ENCODE results near the gene EFNA5. TPM values are rescaled to one million over a fixed set of nuclear protein-coding genes. Genes with fewer than 3 reads are reported as not detected.

Gene EFNA5
- total RNA-seq, 4 donors from 2014 or later, result 1.2 to 22.7 (median 9.4) TPM

GRCh38 chr5:107467137-107467932 is 203.4 kb downstream of the EFNA5 start:
- H3K4me3 ChIP-seq, result no peak overlapping the region
- no peaks in the 10 kb centered on the region for H3K9me3 ChIP-seq
- intact Hi-C loops (cut with DNase I; ENCODE audit: low total_unique reads), result no loop called here
- DNase-seq, result no peak
- no peak overlapping the region for H3K27ac ChIP-seq
- no peaks in the 10 kb centered on the region for H3K27me3 ChIP-seq
- no peaks in the 10 kb centered on the region for H3K4me1 ChIP-seq
- TF ChIP-seq, protein P1, sequence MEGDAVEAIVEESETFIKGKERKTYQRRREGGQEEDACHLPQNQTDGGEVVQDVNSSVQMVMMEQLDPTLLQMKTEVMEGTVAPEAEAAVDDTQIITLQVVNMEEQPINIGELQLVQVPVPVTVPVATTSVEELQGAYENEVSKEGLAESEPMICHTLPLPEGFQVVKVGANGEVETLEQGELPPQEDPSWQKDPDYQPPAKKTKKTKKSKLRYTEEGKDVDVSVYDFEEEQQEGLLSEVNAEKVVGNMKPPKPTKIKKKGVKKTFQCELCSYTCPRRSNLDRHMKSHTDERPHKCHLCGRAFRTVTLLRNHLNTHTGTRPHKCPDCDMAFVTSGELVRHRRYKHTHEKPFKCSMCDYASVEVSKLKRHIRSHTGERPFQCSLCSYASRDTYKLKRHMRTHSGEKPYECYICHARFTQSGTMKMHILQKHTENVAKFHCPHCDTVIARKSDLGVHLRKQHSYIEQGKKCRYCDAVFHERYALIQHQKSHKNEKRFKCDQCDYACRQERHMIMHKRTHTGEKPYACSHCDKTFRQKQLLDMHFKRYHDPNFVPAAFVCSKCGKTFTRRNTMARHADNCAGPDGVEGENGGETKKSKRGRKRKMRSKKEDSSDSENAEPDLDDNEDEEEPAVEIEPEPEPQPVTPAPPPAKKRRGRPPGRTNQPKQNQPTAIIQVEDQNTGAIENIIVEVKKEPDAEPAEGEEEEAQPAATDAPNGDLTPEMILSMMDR (IDR thresholded peaks at IDR 0.05), result no peak
- no peak for TF ChIP-seq POLR2A (IDR thresholded peaks at IDR 0.05)
- no peaks in the 10 kb centered on the region for H3K36me3 ChIP-seq

DNA sequence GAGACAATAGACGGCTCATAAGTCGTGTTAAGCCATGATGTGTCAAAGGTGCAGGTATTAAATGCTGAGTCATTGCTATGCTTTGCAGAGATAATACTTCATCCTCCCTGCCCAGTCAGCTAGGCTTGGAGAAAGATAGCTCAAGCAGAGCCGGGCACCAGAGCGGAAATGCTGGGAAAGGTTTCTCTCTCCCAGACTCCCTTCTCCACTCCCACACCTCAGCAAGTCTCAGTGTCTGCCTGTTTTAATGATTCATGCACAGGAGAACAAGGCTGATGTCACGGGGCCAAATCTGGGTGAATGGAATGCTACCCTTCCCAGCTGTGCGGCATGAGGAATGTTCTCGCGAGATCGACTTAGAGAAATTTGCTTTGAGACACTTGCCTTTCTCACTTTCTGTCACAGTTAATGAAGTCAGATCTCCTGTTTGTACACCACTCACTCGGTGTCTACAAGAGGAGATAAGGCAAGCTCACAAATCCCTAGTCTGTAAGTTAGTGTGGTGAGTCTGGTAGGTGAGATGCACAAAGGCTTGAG is 204.4 kb downstream of the EFNA5 start:
- no peaks in the 10 kb centered on the region for H3K27me3 ChIP-seq
- H3K4me1 ChIP-seq, result no peaks in the 10 kb centered on the region
- H3K27ac ChIP-seq, result no peak overlapping the region
- peak in 1 of 2 donors; percentile 19 for DNase-seq
- no peaks in the 10 kb centered on the region for H3K36me3 ChIP-seq
- no peak overlapping the region for H3K4me3 ChIP-seq
- TF ChIP-seq, protein P1 (IDR thresholded peaks at IDR 0.05), result no peak
- no peak for TF ChIP-seq POLR2A (IDR thresholded peaks at IDR 0.05)
- intact Hi-C loops (cut with DNase I; ENCODE audit: low total_unique reads), result no loop called here
- no peaks in the 10 kb centered on the region for H3K9me3 ChIP-seq

DNA sequence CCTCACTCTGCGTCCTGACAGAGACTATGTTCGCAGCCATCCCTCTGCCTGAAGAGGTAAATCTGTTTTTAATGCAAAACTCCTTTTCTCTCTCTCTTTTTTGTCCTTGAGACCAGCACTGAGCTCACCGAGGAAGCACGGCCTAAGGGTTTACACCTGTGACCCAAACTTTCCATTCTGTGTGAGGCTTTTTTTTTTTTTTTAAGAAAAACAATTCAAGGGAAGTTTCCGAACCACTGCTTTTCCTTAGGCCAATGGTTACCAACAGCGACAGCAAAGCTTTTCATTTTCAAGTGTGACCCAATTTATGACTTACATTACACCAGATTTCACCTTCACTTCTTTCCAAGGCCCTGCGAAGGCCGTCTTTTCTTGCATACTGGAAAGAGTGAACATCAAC is 205.9 kb downstream of the EFNA5 start:
- TF ChIP-seq, protein P1 (IDR thresholded peaks at IDR 0.05), result no peak
- no peak overlapping the region for H3K4me3 ChIP-seq
- H3K27ac ChIP-seq, result no peak overlapping the region
- intact Hi-C loops (cut with DNase I; ENCODE audit: low total_unique reads), result no loop called here
- DNase-seq, result no peak
- H3K36me3 ChIP-seq, result no peaks in the 10 kb centered on the region
- H3K27me3 ChIP-seq, result no peaks in the 10 kb centered on the region
- H3K4me1 ChIP-seq, result no peaks in the 10 kb centered on the region
- H3K9me3 ChIP-seq, result no peaks in the 10 kb centered on the region

DNA sequence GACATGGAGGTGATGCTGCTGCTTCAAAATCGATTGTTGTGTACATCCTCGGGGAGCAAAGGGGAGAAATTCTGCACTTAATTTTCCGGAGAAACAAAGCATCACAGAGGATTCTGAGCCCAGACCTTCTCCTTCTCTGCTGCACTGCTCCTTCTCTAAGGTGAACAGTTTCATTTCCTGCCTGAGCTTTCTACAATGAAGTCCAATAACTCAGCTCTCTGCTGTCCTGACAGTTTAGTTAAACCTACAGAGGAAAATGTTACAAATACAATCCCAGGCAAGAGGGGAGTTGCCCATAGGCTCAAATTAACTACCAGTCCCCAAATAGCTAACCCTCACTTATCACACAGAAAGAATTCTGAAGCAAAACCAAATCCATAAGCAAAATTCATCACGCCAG is 206.3 kb downstream of the EFNA5 start:
- intact Hi-C loops (cut with DNase I; ENCODE audit: low total_unique reads), result no loop called here
- no peak for DNase-seq

GRCh38 chr5:107463731-107464130 is 207.0 kb downstream of the EFNA5 start:
- Histone ChIP-seq H3K4me3 (no peak overlapping the region), H3K9me3 (no peaks in the 10 kb centered on the region), H3K27me3 (no peaks in the 10 kb centered on the region), H3K36me3 (no peaks in the 10 kb centered on the region), H3K27ac (no peak overlapping the region), H3K4me1 (no peaks in the 10 kb centered on the region)
- DNase-seq, result no peak
- intact Hi-C loops (cut with DNase I; ENCODE audit: low total_unique reads), result no loop called here
- TF ChIP-seq POLR2A (IDR thresholded peaks at IDR 0.05), result no peak
- TF ChIP-seq, protein P1 (IDR thresholded peaks at IDR 0.05), result no peak

More for the DNA sequence above, 206.3 kb downstream of the EFNA5 start:
- TF ChIP-seq, protein P1 (IDR thresholded peaks at IDR 0.05), result no peak
- no peak for TF ChIP-seq POLR2A (IDR thresholded peaks at IDR 0.05)
- no peaks in the 10 kb centered on the region for H3K9me3 ChIP-seq
- no peak overlapping the region for H3K27ac ChIP-seq
- no peaks in the 10 kb centered on the region for H3K36me3 ChIP-seq
- no peaks in the 10 kb centered on the region for H3K27me3 ChIP-seq
- no peaks in the 10 kb centered on the region for H3K4me1 ChIP-seq
- no peak overlapping the region for H3K4me3 ChIP-seq

Data from uterus (tissue), 4 donors.